GM12865 (cell line): ENCODE results near the gene MTHFSD.

Source experiments
- DNase-seq: peaks from one replicate; pipeline ENCODE4 v3.0.0; 2010; ENCODE audit warnings: low read depth
- H3K4me3 ChIP-seq: 2 replicates; pipeline ENCODE4 v1.5.1; 2011; ENCODE audit warnings: mild to moderate bottlenecking, low read depth, low read length, control low read depth
- TF ChIP-seq, protein P1 (sequence below): IDR thresholded peaks from 2 replicates; pipeline ENCODE4 v1.5.1; 2011; ENCODE audit warnings: low read length, control low read depth, low read depth, inconsistent platforms; ENCODE audit not compliant: insufficient read depth; ENCODE audit errors: missing control alignments

MTHFSD gene

DNA sequence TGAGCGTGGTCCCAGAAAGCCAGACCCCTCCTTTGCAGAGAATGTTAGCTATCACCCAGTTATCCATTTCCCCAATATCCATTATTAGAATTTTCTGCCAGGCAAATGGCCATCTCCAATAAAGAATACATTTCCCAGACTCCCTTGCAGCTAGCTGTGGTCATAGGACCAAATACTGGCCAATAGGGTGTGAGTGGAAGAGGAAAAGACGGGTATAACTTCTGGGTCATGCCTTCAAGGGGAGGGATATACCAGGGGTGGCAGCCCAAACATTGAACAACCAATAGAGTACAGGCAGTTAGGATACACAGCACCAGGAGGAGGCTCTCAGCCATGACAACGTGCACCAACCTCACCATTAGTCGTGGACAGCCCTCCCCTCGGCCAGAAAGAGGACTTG lies 70.8 kb downstream of the MTHFSD start:
- TF ChIP-seq, protein P1, sequence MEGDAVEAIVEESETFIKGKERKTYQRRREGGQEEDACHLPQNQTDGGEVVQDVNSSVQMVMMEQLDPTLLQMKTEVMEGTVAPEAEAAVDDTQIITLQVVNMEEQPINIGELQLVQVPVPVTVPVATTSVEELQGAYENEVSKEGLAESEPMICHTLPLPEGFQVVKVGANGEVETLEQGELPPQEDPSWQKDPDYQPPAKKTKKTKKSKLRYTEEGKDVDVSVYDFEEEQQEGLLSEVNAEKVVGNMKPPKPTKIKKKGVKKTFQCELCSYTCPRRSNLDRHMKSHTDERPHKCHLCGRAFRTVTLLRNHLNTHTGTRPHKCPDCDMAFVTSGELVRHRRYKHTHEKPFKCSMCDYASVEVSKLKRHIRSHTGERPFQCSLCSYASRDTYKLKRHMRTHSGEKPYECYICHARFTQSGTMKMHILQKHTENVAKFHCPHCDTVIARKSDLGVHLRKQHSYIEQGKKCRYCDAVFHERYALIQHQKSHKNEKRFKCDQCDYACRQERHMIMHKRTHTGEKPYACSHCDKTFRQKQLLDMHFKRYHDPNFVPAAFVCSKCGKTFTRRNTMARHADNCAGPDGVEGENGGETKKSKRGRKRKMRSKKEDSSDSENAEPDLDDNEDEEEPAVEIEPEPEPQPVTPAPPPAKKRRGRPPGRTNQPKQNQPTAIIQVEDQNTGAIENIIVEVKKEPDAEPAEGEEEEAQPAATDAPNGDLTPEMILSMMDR, result no peak
- no peak for DNase-seq
- no peak overlapping the region for H3K4me3 ChIP-seq

DNA sequence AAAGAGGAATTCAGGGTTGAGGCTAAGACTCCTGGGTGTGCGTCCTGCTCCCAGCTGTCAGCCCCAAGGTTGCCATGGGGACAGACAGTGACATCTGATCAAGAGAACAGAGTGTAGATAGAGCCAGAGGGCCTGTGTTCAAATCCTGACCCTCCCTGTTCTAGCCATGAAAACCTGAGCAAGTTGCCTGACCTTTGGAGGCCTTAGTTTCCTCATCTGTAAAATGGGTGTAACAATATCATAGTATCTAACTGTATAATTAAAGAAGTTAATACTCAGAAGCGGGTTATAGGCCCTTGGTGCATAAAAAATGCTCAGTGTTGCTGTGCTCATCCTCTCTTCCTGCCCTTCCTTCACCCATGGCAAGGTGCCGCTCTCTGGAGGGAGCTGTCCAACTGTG lies 73.4 kb downstream of the MTHFSD start:
- TF ChIP-seq, protein P1, result no peak
- no peak for DNase-seq
- H3K4me3 ChIP-seq, result no peak overlapping the region

DNA sequence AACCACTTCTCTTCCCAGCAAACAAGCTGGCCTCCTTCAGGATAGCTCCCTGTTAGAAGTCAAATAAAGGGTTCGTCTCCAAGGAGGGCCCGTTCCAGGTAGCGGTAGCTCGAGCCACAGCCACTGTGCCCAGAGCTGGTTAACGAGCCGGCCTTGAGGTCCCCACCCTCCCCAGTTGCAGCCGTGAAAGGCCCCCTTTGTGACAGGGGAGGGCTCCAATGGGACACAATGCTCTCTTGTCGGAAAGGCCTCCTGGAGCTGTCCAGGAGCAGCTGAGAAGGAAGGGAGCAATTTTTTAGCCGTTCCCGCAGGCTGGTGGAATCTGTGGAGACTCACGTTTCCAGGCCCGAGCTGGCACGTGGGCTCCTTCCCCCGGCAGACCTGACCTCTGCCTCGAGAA lies 74.6 kb downstream of the MTHFSD start:
- no peak overlapping the region for H3K4me3 ChIP-seq
- no peak for DNase-seq
- TF ChIP-seq, protein P1, result no peak
